H9 (cell line): ENCODE data around the gene BTG4. TPM values are rescaled to one million over a fixed set of nuclear protein-coding genes. Genes with fewer than 3 reads are reported as not detected.

Source experiments
- DNase-seq: peaks from one replicate; pipeline ENCODE4 v3.0.0-alpha.2; 2017
- H2AFZ ChIP-seq: one replicate; pipeline ENCODE4 v1.6.1; 2013; ENCODE audit warnings: mild to moderate bottlenecking, low read length, control low read depth, moderate library complexity
- H2AK5ac ChIP-seq: 2 replicates; pipeline ENCODE4 v1.6.1; 2013; ENCODE audit warnings: low read length, control low read depth, mixed read lengths; ENCODE audit not compliant: insufficient read length
- H2BK120ac ChIP-seq: one replicate; pipeline ENCODE4 v1.6.1; 2013; ENCODE audit warnings: low read depth, mild to moderate bottlenecking, low read length, control low read depth, inconsistent platforms; ENCODE audit not compliant: poor library complexity, severe bottlenecking
- H2BK12ac ChIP-seq: 2 replicates; pipeline ENCODE4 v1.6.1; 2013; ENCODE audit warnings: low read length, control low read depth, mixed read lengths, low read depth; ENCODE audit not compliant: insufficient read length
- H2BK15ac ChIP-seq: 2 replicates; pipeline ENCODE4 v1.6.1; 2013; ENCODE audit warnings: low read depth, low read length, control low read depth
- H2BK20ac ChIP-seq: one replicate; pipeline ENCODE4 v1.6.1; 2013; ENCODE audit warnings: low read depth, mild to moderate bottlenecking, low read length, control low read depth, inconsistent platforms; ENCODE audit not compliant: poor library complexity, severe bottlenecking
- H2BK5ac ChIP-seq: 2 replicates; pipeline ENCODE4 v1.6.1; 2013; ENCODE audit warnings: low read length, control low read depth, mixed read lengths; ENCODE audit not compliant: insufficient read length
- H3K14ac ChIP-seq: 2 replicates; pipeline ENCODE4 v1.6.1; 2013; ENCODE audit warnings: low read length, control low read depth; ENCODE audit not compliant: insufficient read depth
- H3K18ac ChIP-seq: 2 replicates; pipeline ENCODE4 v1.6.1; 2013; ENCODE audit warnings: low read depth, mild to moderate bottlenecking, mixed read lengths, low read length, control low read depth; ENCODE audit not compliant: insufficient read length
- H3K23ac ChIP-seq: 2 replicates; pipeline ENCODE4 v1.6.1; 2013; ENCODE audit warnings: low read length, control low read depth, mixed read lengths, low read depth; ENCODE audit not compliant: insufficient read length
- H3K23me2 ChIP-seq: 2 replicates; pipeline ENCODE4 v1.6.1; 2013; ENCODE audit warnings: low read depth, mild to moderate bottlenecking, mixed read lengths, low read length, control low read depth; ENCODE audit not compliant: insufficient read length, poor library complexity, severe bottlenecking
- H3K27ac ChIP-seq: 2 replicates; pipeline ENCODE4 v1.5.1; 2013; ENCODE audit warnings: low read length, control low read depth, mixed read lengths, low read depth; ENCODE audit not compliant: insufficient read length
- H3K27me3 ChIP-seq: 2 replicates; pipeline ENCODE4 v1.6.1; 2013; ENCODE audit warnings: low read length, control low read depth, inconsistent platforms; ENCODE audit not compliant: insufficient read depth
- H3K4ac ChIP-seq: 2 replicates; pipeline ENCODE4 v1.6.1; 2013; ENCODE audit warnings: low read depth, mild to moderate bottlenecking, control low read depth, inconsistent platforms, low read length, moderate library complexity
- H3K4me1 ChIP-seq: 2 replicates; pipeline ENCODE4 v1.6.1; 2013; ENCODE audit warnings: low read length, control low read depth, inconsistent platforms; ENCODE audit not compliant: insufficient read depth
- H3K4me2 ChIP-seq: 2 replicates; pipeline ENCODE4 v1.6.1; 2013; ENCODE audit warnings: low read length, control low read depth, mixed read lengths; ENCODE audit not compliant: insufficient read length, insufficient read depth
- H3K56ac ChIP-seq: 2 replicates; pipeline ENCODE4 v1.6.1; 2013; ENCODE audit warnings: low read depth, mild to moderate bottlenecking, mixed read lengths, low read length, control low read depth; ENCODE audit not compliant: insufficient read length
- H3K79me1 ChIP-seq: 2 replicates; pipeline ENCODE4 v1.6.1; 2013; ENCODE audit warnings: low read depth, mild to moderate bottlenecking, moderate library complexity, low read length, control low read depth, inconsistent platforms; ENCODE audit not compliant: insufficient read depth, poor library complexity, severe bottlenecking
- H3K79me2 ChIP-seq: 2 replicates; pipeline ENCODE4 v1.6.1; 2013; ENCODE audit warnings: low read length, control low read depth, inconsistent platforms; ENCODE audit not compliant: insufficient read depth
- H3K9ac ChIP-seq: 2 replicates; pipeline ENCODE4 v1.6.1; 2013; ENCODE audit warnings: low read length, control low read depth, mixed read lengths; ENCODE audit not compliant: insufficient read length; ENCODE audit errors: extremely low read depth
- H3K9me3 ChIP-seq: one replicate; pipeline ENCODE4 v1.6.1; 2013; ENCODE audit warnings: low read depth, low read length, inconsistent platforms; ENCODE audit not compliant: control insufficient read depth
- H3T11ph ChIP-seq: one replicate; pipeline ENCODE4 v1.6.1; 2013; ENCODE audit warnings: mild to moderate bottlenecking, low read length, control low read depth, inconsistent platforms
- H4K20me1 ChIP-seq: one replicate; pipeline ENCODE4 v1.6.1; 2013; ENCODE audit not compliant: control insufficient read depth, insufficient read length, insufficient read depth
- H4K5ac ChIP-seq: 2 replicates; pipeline ENCODE4 v1.6.1; 2013; ENCODE audit warnings: low read depth, mild to moderate bottlenecking, mixed read lengths, low read length, control low read depth; ENCODE audit not compliant: insufficient read length
- H4K8ac ChIP-seq: replicated peaks from 2 replicates; pipeline ENCODE4 v1.6.1; 2013; ENCODE audit warnings: low read length, control low read depth, mixed read lengths, low read depth; ENCODE audit not compliant: insufficient read length
- H4K91ac ChIP-seq: 2 replicates; pipeline ENCODE4 v1.6.1; 2013; ENCODE audit warnings: low read depth, mild to moderate bottlenecking, moderate library complexity, mixed read lengths, low read length, control low read depth; ENCODE audit not compliant: insufficient read length
- H3K27ac Mint-ChIP-seq, 3 experiments: 2 replicates in 2 of 3; 3 replicates in 1 of 3; pipeline ENCODE4 v1.8.0; 2020 to 2021; ENCODE audit warnings: mixed read lengths in 3 of 3, mild to moderate bottlenecking in 1 of 3, moderate library complexity in 1 of 3
- H3K27me3 Mint-ChIP-seq: 2 replicates; pipeline ENCODE4 v1.8.0; 2021; ENCODE audit warnings: low read depth, mild to moderate bottlenecking, moderate library complexity, mixed read lengths
- H3K36me3 Mint-ChIP-seq, 3 experiments: 2 replicates in 2 of 3; 3 replicates in 1 of 3; pipeline ENCODE4 v1.8.0; 2020 to 2021; ENCODE audit warnings: low read depth in 3 of 3, mixed read lengths in 3 of 3; ENCODE audit not compliant: insufficient read depth in 1 of 3
- H3K4me1 Mint-ChIP-seq, 2 experiments: 2 replicates each; pipeline ENCODE4 v1.8.0; 2020; ENCODE audit warnings: mixed read lengths in 2 of 2
- H3K4me3 Mint-ChIP-seq, 2 experiments: 2 replicates in 1 of 2; 3 replicates in 1 of 2; pipeline ENCODE4 v1.8.0; 2020 to 2021; ENCODE audit warnings: mild to moderate bottlenecking in 2 of 2, mixed read lengths in 2 of 2, moderate library complexity in 1 of 2
- H3K9me3 Mint-ChIP-seq, 2 experiments: 2 replicates in 1 of 2; 3 replicates in 1 of 2; pipeline ENCODE4 v1.8.0; 2020; ENCODE audit warnings: mild to moderate bottlenecking in 2 of 2, mixed read lengths in 2 of 2, moderate library complexity in 1 of 2
- WGBS: extraction: QIAGEN DNeasy Blood & Tissue Kit; methylation state at CpG from one replicate; pipeline ENCODE4 v1.1.7; 2013; ENCODE audit warnings: missing lambda C conversion rate, low lambda C conversion rate, mixed read lengths; ENCODE audit not compliant: insufficient read length; ENCODE audit errors: extremely low coverage; 5-methylcytosine and 5-hydroxymethylcytosine counted together
- total RNA-seq: library from RNA; stranded (reverse); gene quantifications from 2 replicates; pipeline ENCODE4 v1.2.1, GENCODE V29; 2021
- TF ChIP-seq, protein P1 (sequence below): fragments of 200-600 bp; sonication (generic); conservative IDR thresholded peaks from 3 replicates; pipeline ENCODE4 v1.8.0; 2021; ENCODE audit warnings: antibody characterized with exemption, mild to moderate bottlenecking

Gene BTG4
- total RNA-seq, 1 experiment from 2014 or later = not detected

DNA sequence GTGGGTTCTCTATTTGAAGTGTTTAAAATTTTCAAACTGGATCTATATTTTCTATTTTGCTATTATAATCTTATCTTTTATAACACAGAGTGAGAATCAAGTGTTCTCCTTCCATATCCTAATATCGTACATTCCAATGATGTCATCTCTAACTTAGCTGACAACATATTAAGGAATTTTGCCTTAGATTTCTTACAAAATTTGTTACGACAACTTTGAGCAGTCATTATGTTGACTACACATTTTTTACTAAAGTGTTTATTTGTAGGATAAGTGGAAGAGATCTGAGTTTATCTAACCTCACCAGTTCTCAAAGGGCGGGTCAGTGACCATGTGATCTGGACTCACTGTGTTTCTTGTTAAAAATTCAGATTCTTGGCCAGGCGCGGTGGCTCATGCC, 12.7 kb downstream of the BTG4 start:
- no peaks in the 10 kb centered on the region for H4K20me1 ChIP-seq
- no peak overlapping the region for H2BK20ac ChIP-seq
- H3K4me1 Mint-ChIP-seq = peaks cover 16 to 19% of the 10 kb centered on the region in 2 experiments
- no peak overlapping the region for H2BK5ac ChIP-seq
- no peak overlapping the region for H3K27ac Mint-ChIP-seq
- H3K4ac ChIP-seq = no peak overlapping the region
- H3T11ph ChIP-seq = no peak overlapping the region
- H3K4me3 Mint-ChIP-seq = no peak overlapping the region
- no peak overlapping the region for H2BK12ac ChIP-seq
- H3K9me3 Mint-ChIP-seq = no peaks in the 10 kb centered on the region; a peak in 1 of 5 replicates
- H3K9me3 ChIP-seq = no peaks in the 10 kb centered on the region
- no peak overlapping the region for H2AFZ ChIP-seq
- no peak overlapping the region for H2AK5ac ChIP-seq
- H4K91ac ChIP-seq = no peak overlapping the region
- H3K56ac ChIP-seq = no peak overlapping the region
- H2BK15ac ChIP-seq = no peak overlapping the region
- H3K23ac ChIP-seq = no peak overlapping the region
- TF ChIP-seq, protein P1, sequence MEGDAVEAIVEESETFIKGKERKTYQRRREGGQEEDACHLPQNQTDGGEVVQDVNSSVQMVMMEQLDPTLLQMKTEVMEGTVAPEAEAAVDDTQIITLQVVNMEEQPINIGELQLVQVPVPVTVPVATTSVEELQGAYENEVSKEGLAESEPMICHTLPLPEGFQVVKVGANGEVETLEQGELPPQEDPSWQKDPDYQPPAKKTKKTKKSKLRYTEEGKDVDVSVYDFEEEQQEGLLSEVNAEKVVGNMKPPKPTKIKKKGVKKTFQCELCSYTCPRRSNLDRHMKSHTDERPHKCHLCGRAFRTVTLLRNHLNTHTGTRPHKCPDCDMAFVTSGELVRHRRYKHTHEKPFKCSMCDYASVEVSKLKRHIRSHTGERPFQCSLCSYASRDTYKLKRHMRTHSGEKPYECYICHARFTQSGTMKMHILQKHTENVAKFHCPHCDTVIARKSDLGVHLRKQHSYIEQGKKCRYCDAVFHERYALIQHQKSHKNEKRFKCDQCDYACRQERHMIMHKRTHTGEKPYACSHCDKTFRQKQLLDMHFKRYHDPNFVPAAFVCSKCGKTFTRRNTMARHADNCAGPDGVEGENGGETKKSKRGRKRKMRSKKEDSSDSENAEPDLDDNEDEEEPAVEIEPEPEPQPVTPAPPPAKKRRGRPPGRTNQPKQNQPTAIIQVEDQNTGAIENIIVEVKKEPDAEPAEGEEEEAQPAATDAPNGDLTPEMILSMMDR = no peak
- H2BK120ac ChIP-seq = no peak overlapping the region
- H3K27ac ChIP-seq = no peak overlapping the region
- H4K5ac ChIP-seq = no peak overlapping the region
- no peaks in the 10 kb centered on the region for H3K27me3 ChIP-seq
- no peak overlapping the region for H3K18ac ChIP-seq
- H3K23me2 ChIP-seq = no peaks in the 10 kb centered on the region
- no CpG with 5 or more reads among the region's 5 CpGs for WGBS
- H3K27me3 Mint-ChIP-seq = peaks cover 10% of the 10 kb centered on the region
- no peak overlapping the region for H3K9ac ChIP-seq
- no peaks in the 10 kb centered on the region; the same call in 1 of the 2 replicates for H3K4me1 ChIP-seq
- no peak for DNase-seq
- no peaks in the 10 kb centered on the region for H3K79me2 ChIP-seq
- H4K8ac ChIP-seq = no peak overlapping the region
- no peak overlapping the region for H3K14ac ChIP-seq
- no peak overlapping the region for H3K4me2 ChIP-seq
- no peaks in the 10 kb centered on the region for H3K79me1 ChIP-seq
- H3K36me3 Mint-ChIP-seq = no peaks in the 10 kb centered on the region
